Measurements from ENCODE around the gene IL1RAP.

GRCh38 chr3:190619353-190619752, 105.5 kb downstream of the IL1RAP start:
- TF ChIP-seq SPI1 (IDR thresholded peaks at IDR 0.05; ENCODE audit: borderline replicate concordance, low read depth) (no peak), CTCF (IDR thresholded peaks at IDR 0.05; ENCODE audit: insufficient read depth, low read length) (no peak), POLR2AphosphoS5 (IDR thresholded peaks at IDR 0.05; ENCODE audit: low read depth) (no peak), REST (IDR thresholded peaks at IDR 0.05; ENCODE audit: insufficient replicate concordance, low read depth) (no peak)
